BLaER1 treated with 17β-estradiol and CSF1 and Interleukin-3, amounts not matched to agents 10 nM and 100 nM (cell line): ENCODE results near the gene HS3ST4.

Experiments used
- H3K27ac ChIP-seq, 11 experiments: shearing (Covaris generic); formaldehyde crosslinking; 2 replicates each; pipeline ENCODE4 v1.8.1; 2022
- H3K27me3 ChIP-seq, 11 experiments: shearing (Covaris generic); formaldehyde crosslinking; 2 replicates each; pipeline ENCODE4 v1.8.1; 2022
- H3K36me3 ChIP-seq, 11 experiments: shearing (Covaris generic); formaldehyde crosslinking; 2 replicates each; pipeline ENCODE4 v1.8.1; 2022
- H3K4me1 ChIP-seq, 10 experiments: shearing (Covaris generic); formaldehyde crosslinking; 2 replicates each; pipeline ENCODE4 v1.8.1; 2022
- H3K4me2 ChIP-seq, 11 experiments: shearing (Covaris generic); formaldehyde crosslinking; 2 replicates each; pipeline ENCODE4 v1.8.1; 2022
- H3K4me3 ChIP-seq, 10 experiments: shearing (Covaris generic); formaldehyde crosslinking; 2 replicates each; pipeline ENCODE4 v1.8.1; 2022
- H3K9ac ChIP-seq, 11 experiments: shearing (Covaris generic); formaldehyde crosslinking; 2 replicates each; pipeline ENCODE4 v1.8.1; 2022
- H3K9me3 ChIP-seq, 11 experiments: shearing (Covaris generic); formaldehyde crosslinking; replicated peaks in 1 of 11; 2 replicates each; pipeline ENCODE4 v1.8.1; 2022
- H4K20me1 ChIP-seq, 11 experiments: shearing (Covaris generic); formaldehyde crosslinking; 2 replicates each; pipeline ENCODE4 v1.8.1; 2022
- Cebpa-rat ChIP-seq, 11 experiments: shearing (Covaris generic); IDR thresholded peaks; 2 replicates each; pipeline ENCODE4 v1.8.1; 2022

The HS3ST4 gene

GRCh38 chr16:25875956-25876598, 184.3 kb downstream of the HS3ST4 start:
- no peak for TF ChIP-seq Cebpa-rat (IDR thresholded peaks at IDR 0.05)
- H3K4me3 ChIP-seq = no peak overlapping the region
- no peaks in the 10 kb centered on the region for H3K36me3 ChIP-seq
- no peaks in the 10 kb centered on the region for H4K20me1 ChIP-seq
- H3K4me1 ChIP-seq = no peaks in the 10 kb centered on the region
- H3K27ac ChIP-seq = no peak overlapping the region
- no peak overlapping the region for H3K4me2 ChIP-seq
- H3K9me3 ChIP-seq = no peaks in the 10 kb centered on the region
- H3K27me3 ChIP-seq = no peaks in the 10 kb centered on the region
- no peak overlapping the region for H3K9ac ChIP-seq

GRCh38 chr16:25877103-25877502, 185.3 kb downstream of the HS3ST4 start:
- Histone ChIP-seq H3K27ac (no peak overlapping the region), H3K4me1 (no peaks in the 10 kb centered on the region), H3K27me3 (no peaks in the 10 kb centered on the region), H4K20me1 (no peaks in the 10 kb centered on the region), H3K36me3 (no peaks in the 10 kb centered on the region), H3K4me2 (no peak overlapping the region), H3K9ac (no peak overlapping the region), H3K9me3 (no peaks in the 10 kb centered on the region), H3K4me3 (no peak overlapping the region)
- TF ChIP-seq Cebpa-rat (IDR thresholded peaks at IDR 0.05) = no peak

GRCh38 chr16:25886598-25886997, 194.8 kb downstream of the HS3ST4 start:
- Histone ChIP-seq H3K27ac (no peak overlapping the region), H3K27me3 (no peaks in the 10 kb centered on the region), H3K4me2 (no peak overlapping the region), H3K9me3 (peaks cover 0 to 21% (median 9%) of the 10 kb centered on the region in 11 experiments; a peak in 11 of 22 replicates), H3K9ac (no peak overlapping the region), H3K4me1 (no peaks in the 10 kb centered on the region), H3K4me3 (no peak overlapping the region), H3K36me3 (no peaks in the 10 kb centered on the region), H4K20me1 (no peaks in the 10 kb centered on the region; a peak in 1 of 22 replicates)
- TF ChIP-seq Cebpa-rat (IDR thresholded peaks at IDR 0.05) = no peak

GRCh38 chr16:25888868-25889267, 197.1 kb downstream of the HS3ST4 start:
- H3K36me3 ChIP-seq = no peaks in the 10 kb centered on the region
- H3K4me2 ChIP-seq = no peak overlapping the region
- H4K20me1 ChIP-seq = no peaks in the 10 kb centered on the region; a peak in 1 of 22 replicates
- no peak overlapping the region for H3K4me3 ChIP-seq
- H3K9me3 ChIP-seq = peaks cover 0 to 27% (median 9%) of the 10 kb centered on the region in 11 experiments; a peak in 12 of 22 replicates
- H3K9ac ChIP-seq = no peak overlapping the region
- no peak for TF ChIP-seq Cebpa-rat (IDR thresholded peaks at IDR 0.05)
- H3K27me3 ChIP-seq = no peaks in the 10 kb centered on the region
- H3K4me1 ChIP-seq = no peaks in the 10 kb centered on the region
- no peak overlapping the region for H3K27ac ChIP-seq

GRCh38 chr16:25893332-25893731, 201.6 kb downstream of the HS3ST4 start:
- H3K9me3 ChIP-seq = peaks cover 0 to 27% (median 9%) of the 10 kb centered on the region in 11 experiments; a peak in 12 of 22 replicates
- no peaks in the 10 kb centered on the region for H3K27me3 ChIP-seq
- H3K4me2 ChIP-seq = no peak overlapping the region
- H3K4me1 ChIP-seq = peaks cover 0 to 7% (median 0%) of the 10 kb centered on the region in 10 experiments; a peak in 2 of 20 replicates
- no peaks in the 10 kb centered on the region for H4K20me1 ChIP-seq
- no peak overlapping the region for H3K4me3 ChIP-seq
- TF ChIP-seq Cebpa-rat (IDR thresholded peaks at IDR 0.05) = no peak
- H3K9ac ChIP-seq = no peak overlapping the region
- no peak overlapping the region for H3K27ac ChIP-seq
- no peaks in the 10 kb centered on the region for H3K36me3 ChIP-seq

GRCh38 chr16:25894093-25894492, 202.3 kb downstream of the HS3ST4 start:
- H3K36me3 ChIP-seq = no peaks in the 10 kb centered on the region
- no peak for TF ChIP-seq Cebpa-rat (IDR thresholded peaks at IDR 0.05)
- peaks cover 0 to 7% (median 0%) of the 10 kb centered on the region in 10 experiments; a peak in 2 of 20 replicates for H3K4me1 ChIP-seq

GRCh38 chr16:25895380-25895779, 203.6 kb downstream of the HS3ST4 start:
- Histone ChIP-seq H3K27ac (no peak overlapping the region), H3K4me1 (peaks cover 0 to 7% (median 0%) of the 10 kb centered on the region in 10 experiments; a peak in 2 of 20 replicates), H4K20me1 (no peaks in the 10 kb centered on the region), H3K9me3 (peaks cover 0 to 12% (median 1%) of the 10 kb centered on the region in 11 experiments; a peak in 7 of 22 replicates), H3K36me3 (no peaks in the 10 kb centered on the region), H3K4me3 (no peak overlapping the region), H3K9ac (no peak overlapping the region), H3K4me2 (no peak overlapping the region), H3K27me3 (no peaks in the 10 kb centered on the region)
- no peak for TF ChIP-seq Cebpa-rat (IDR thresholded peaks at IDR 0.05)

More at GRCh38 chr16:25894093-25894492, 202.3 kb downstream of the HS3ST4 start:
- no peak overlapping the region for H3K27ac ChIP-seq
- H3K27me3 ChIP-seq = no peaks in the 10 kb centered on the region
- no peaks in the 10 kb centered on the region for H4K20me1 ChIP-seq
- peaks cover 0 to 25% (median 9%) of the 10 kb centered on the region in 11 experiments; a peak in 12 of 22 replicates for H3K9me3 ChIP-seq
- no peak overlapping the region for H3K4me2 ChIP-seq
- H3K9ac ChIP-seq = no peak overlapping the region
- no peak overlapping the region for H3K4me3 ChIP-seq

- Histone ChIP-seq H3K9me3 (peaks cover 0 to 7% (median 0%) of the 10 kb centered on the region in 11 experiments; a peak in 2 of 22 replicates), H3K4me3 (no peak overlapping the region), H3K36me3 (no peaks in the 10 kb centered on the region), H4K20me1 (no peaks in the 10 kb centered on the region), H3K4me1 (peaks cover 0 to 7% (median 0%) of the 10 kb centered on the region in 10 experiments; a peak in 2 of 20 replicates), H3K27me3 (no peaks in the 10 kb centered on the region), H3K27ac (no peak overlapping the region), H3K9ac (no peak overlapping the region), H3K4me2 (no peak overlapping the region)
- no peak for TF ChIP-seq Cebpa-rat (IDR thresholded peaks at IDR 0.05)
These were observed 204.7 kb downstream of the HS3ST4 start for GRCh38 chr16:25896411-25896810.

GRCh38 chr16:25897702-25898101, 205.9 kb downstream of the HS3ST4 start:
- no peak overlapping the region for H3K9ac ChIP-seq
- H3K27ac ChIP-seq = no peak overlapping the region
- no peaks in the 10 kb centered on the region for H4K20me1 ChIP-seq
- no peaks in the 10 kb centered on the region for H3K36me3 ChIP-seq
- peaks cover 0 to 7% (median 0%) of the 10 kb centered on the region in 11 experiments; a peak in 2 of 22 replicates for H3K9me3 ChIP-seq
- no peak overlapping the region for H3K4me2 ChIP-seq
- H3K4me1 ChIP-seq = peaks cover 0 to 7% (median 0%) of the 10 kb centered on the region in 10 experiments; a peak in 2 of 20 replicates
- no peaks in the 10 kb centered on the region for H3K27me3 ChIP-seq
- TF ChIP-seq Cebpa-rat (IDR thresholded peaks at IDR 0.05) = no peak
- no peak overlapping the region for H3K4me3 ChIP-seq

- no peak overlapping the region for H3K9ac ChIP-seq
- no peak for TF ChIP-seq Cebpa-rat (IDR thresholded peaks at IDR 0.05)
- no peaks in the 10 kb centered on the region for H3K27me3 ChIP-seq
- H3K9me3 ChIP-seq = no peaks in the 10 kb centered on the region
- no peaks in the 10 kb centered on the region for H3K36me3 ChIP-seq
- H3K4me3 ChIP-seq = no peak overlapping the region
- no peaks in the 10 kb centered on the region for H3K4me1 ChIP-seq
- no peaks in the 10 kb centered on the region for H4K20me1 ChIP-seq
- H3K4me2 ChIP-seq = no peak overlapping the region
- no peak overlapping the region for H3K27ac ChIP-seq
These were observed 214.1 kb downstream of the HS3ST4 start for GRCh38 chr16:25905810-25906209.
